Gastrocnemius medialis (tissue), 4 donors: Measurements from ENCODE around the gene CTNNA2. TPM values are rescaled to one million over a fixed set of nuclear protein-coding genes. Genes with fewer than 3 reads are reported as not detected.

Experiments used
- ATAC-seq, 2 donors: fragments of 150-250 bp; one replicate each; pipeline ENCODE4 v1.9.1; 2016
- DNase-seq, 2 donors: peaks; one replicate each; pipeline ENCODE4 v3.0.0-alpha.2; 2019
- H3K27ac ChIP-seq, 4 donors: fragments of 200-600 bp; sonication (generic); 1 replicate in 1 of 4; 2 replicates in 3 of 4; pipeline ENCODE4 v1.5.1; 2016 to 2018; ENCODE audit warnings: mild to moderate bottlenecking in 2 of 4, moderate library complexity in 1 of 4
- H3K27me3 ChIP-seq, 3 donors: fragments of 200-600 bp; sonication (generic) in 2 of 3; 1 replicate in 1 of 3; 2 replicates in 2 of 3; pipeline versions ENCODE4 v1.5.1 to v1.6.0; 2016 to 2019; ENCODE audit warnings: mild to moderate bottlenecking in 1 of 3, moderate library complexity in 1 of 3
- H3K36me3 ChIP-seq, 2 donors: fragments of 200-600 bp; sonication (generic) in 1 of 2; one replicate each; pipeline ENCODE4 v1.5.1; 2017 to 2018
- H3K4me1 ChIP-seq, 2 donors: fragments of 200-600 bp; sonication (generic) in 1 of 2; one replicate each; pipeline ENCODE4 v1.5.1; 2016 to 2017; ENCODE audit warnings: mild to moderate bottlenecking in 2 of 2
- H3K4me3 ChIP-seq, 4 donors: fragments of 200-600 bp; sonication (generic) in 3 of 4; 1 replicate in 1 of 4; 2 replicates in 3 of 4; pipeline ENCODE4 v1.5.1; 2016 to 2019; ENCODE audit warnings: mild to moderate bottlenecking in 2 of 4
- H3K9me3 ChIP-seq, 3 donors: fragments of 200-600 bp; sonication (generic) in 2 of 3; 1 replicate in 1 of 3; 2 replicates in 2 of 3; pipeline ENCODE4 v1.5.1; 2016 to 2019
- POLR2A ChIP-seq, 2 donors: fragments of 450-650 bp; IDR thresholded peaks; one replicate each; pipeline ENCODE4 v1.6.1; 2017; ENCODE audit warnings: antibody characterized with exemption in 2 of 2, mild to moderate bottlenecking in 2 of 2, moderate library complexity in 2 of 2
- in situ Hi-C, 4 donors: fragments of 200-750 bp; cut with MboI; loops; one replicate each; pipeline versions ENCODE4 v1.15.0 to v1.8.0; 2017; ENCODE audit warnings: low sequenced_read_pairs in 4 of 4
- intact Hi-C: fragments of 100-400 bp; cut with DNase I; formaldehyde crosslinking; loops from one replicate; pipeline ENCODE4 v1.15.1; 2023; ENCODE audit warnings: low total_unique reads
- total RNA-seq, 4 donors: library from RNA; depleted of rRNA; stranded (reverse); fragments of >200 nt; gene quantifications; one replicate each; pipeline versions ENCODE4 v1.1.0 to v1.2.3, GENCODE V29; 2016
- TF ChIP-seq, protein P1 (sequence below), 5 experiments: fragments of 450-650 bp in 3 of 5; fragments of 200-600 bp in 2 of 5; sonication (generic) in 2 of 5; IDR thresholded peaks in 4 of 5; conservative IDR thresholded peaks in 1 of 5; 1 replicate in 4 of 5; 2 replicates in 1 of 5; pipeline ENCODE4 v1.5.1; 2016 to 2019; ENCODE audit warnings: antibody characterized with exemption in 5 of 5, mild to moderate bottlenecking in 3 of 5, moderate library complexity in 3 of 5

The CTNNA2 gene
- total RNA-seq, 4 donors from 2014 or later: not detected

DNA sequence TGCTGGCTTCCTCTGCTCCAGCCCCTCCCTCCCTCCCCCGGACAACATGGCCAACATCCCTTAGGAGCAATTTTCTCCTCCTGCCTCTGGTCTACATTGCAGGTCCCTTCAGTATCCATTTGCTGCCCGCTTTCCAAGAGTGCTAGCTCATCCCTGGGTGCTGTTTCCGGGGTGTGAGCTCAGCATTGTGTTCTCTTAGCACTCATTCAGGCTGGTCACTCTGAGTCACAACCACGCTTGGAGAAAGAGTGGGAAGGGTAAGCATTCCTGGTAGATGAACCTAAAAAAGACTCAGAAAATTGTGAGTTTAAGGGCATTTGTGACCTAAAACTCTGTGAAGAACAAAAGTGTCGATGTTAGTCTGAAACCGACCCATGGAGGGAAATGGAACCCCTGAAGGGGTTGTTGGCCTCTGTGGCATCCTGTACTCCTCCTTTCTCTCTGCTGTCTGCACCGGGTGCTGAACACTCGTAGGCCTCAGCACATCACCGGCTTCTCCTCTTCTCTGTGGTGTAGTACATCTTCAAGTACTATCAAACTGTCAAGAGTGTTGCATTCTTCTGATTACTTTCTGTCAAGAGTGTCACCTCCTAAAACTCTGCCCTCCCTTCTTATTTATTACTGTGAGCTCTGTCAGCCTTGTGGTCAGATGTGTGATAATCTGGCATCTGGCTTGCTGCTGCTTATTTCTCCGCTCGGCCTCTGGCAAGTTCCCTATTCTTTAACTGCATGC is 73.0 kb downstream of the CTNNA2 start:
- H3K4me1 ChIP-seq: no peaks in the 10 kb centered on the region
- in situ Hi-C loops: no loop called here

DNA sequence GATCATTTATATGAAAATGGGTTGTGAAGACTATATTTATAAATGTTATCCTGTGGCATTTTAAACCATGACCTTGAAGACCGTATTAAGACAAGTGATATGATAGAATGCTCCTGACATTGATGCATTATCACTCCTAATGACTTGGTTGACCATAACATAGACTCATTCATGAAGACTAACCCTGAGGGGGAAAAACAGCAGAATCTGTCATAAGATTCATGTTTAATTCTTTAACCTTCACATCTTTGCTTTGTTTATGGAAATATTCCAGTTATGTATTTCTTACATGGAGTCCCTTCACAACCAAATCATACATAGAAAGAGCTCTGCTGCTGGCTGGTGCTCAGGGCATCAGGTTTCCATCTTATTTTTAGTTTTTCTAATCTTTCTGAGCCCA is 78.4 kb downstream of the CTNNA2 start:
- TF ChIP-seq POLR2A (IDR thresholded peaks at IDR 0.05): no peak
- TF ChIP-seq, protein P1, sequence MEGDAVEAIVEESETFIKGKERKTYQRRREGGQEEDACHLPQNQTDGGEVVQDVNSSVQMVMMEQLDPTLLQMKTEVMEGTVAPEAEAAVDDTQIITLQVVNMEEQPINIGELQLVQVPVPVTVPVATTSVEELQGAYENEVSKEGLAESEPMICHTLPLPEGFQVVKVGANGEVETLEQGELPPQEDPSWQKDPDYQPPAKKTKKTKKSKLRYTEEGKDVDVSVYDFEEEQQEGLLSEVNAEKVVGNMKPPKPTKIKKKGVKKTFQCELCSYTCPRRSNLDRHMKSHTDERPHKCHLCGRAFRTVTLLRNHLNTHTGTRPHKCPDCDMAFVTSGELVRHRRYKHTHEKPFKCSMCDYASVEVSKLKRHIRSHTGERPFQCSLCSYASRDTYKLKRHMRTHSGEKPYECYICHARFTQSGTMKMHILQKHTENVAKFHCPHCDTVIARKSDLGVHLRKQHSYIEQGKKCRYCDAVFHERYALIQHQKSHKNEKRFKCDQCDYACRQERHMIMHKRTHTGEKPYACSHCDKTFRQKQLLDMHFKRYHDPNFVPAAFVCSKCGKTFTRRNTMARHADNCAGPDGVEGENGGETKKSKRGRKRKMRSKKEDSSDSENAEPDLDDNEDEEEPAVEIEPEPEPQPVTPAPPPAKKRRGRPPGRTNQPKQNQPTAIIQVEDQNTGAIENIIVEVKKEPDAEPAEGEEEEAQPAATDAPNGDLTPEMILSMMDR (IDR thresholded peaks at IDR 0.05 in 4 of 5, conservative IDR thresholded peaks at IDR 0.05 in 1 of 5): no peak
- Histone ChIP-seq H3K4me3 (no peak overlapping the region), H3K36me3 (no peaks in the 10 kb centered on the region), H3K4me1 (no peaks in the 10 kb centered on the region), H3K27ac (no peak overlapping the region), H3K9me3 (no peaks in the 10 kb centered on the region), H3K27me3 (no peaks in the 10 kb centered on the region)
- DNase-seq (no peak), ATAC-seq (no peak)
- intact Hi-C loops (no loop called here), in situ Hi-C loops (no loop called here)

More for the DNA sequence above, 73.0 kb downstream of the CTNNA2 start:
- Histone ChIP-seq H3K36me3 (no peaks in the 10 kb centered on the region), H3K27ac (no peak overlapping the region), H3K4me3 (no peak overlapping the region), H3K9me3 (no peaks in the 10 kb centered on the region), H3K27me3 (no peaks in the 10 kb centered on the region)
- DNase-seq: no peak
- no peak for ATAC-seq
- no peak for TF ChIP-seq POLR2A (IDR thresholded peaks at IDR 0.05)
- TF ChIP-seq, protein P1 (IDR thresholded peaks at IDR 0.05 in 4 of 5, conservative IDR thresholded peaks at IDR 0.05 in 1 of 5): no peak
- intact Hi-C loops: no loop called here

DNA sequence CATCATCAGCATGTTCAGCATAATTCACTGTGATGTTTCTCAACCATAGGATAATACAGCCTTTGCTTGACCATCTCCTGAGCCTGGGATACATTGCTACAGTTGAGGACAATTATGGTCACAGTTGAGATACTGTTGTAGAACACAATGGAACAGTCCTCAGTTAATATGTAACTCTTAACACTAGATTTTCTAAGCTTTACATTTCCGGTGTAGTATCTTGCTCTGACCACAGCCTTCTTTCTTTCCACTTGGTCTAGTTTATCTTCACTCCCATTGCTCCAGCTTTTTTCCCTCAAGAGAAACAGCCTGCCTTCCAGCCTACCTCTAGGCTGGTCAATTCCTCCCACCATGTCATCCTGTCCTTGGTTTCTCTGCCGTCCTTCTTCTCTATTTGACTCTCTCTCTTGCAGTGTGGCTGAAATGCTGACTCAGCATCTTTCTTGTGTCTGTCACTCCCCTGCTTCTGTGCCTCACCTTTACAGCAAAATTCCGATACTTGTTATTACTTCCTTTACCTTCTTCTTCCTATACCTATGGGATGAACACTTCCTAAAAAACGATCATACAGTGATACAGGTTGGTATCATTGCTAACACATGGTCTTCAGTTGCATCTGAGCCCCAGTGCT is 80.5 kb downstream of the CTNNA2 start:
- in situ Hi-C loops (no loop called here), intact Hi-C loops (no loop called here)
- no peak overlapping the region for H3K4me3 ChIP-seq
- no peaks in the 10 kb centered on the region for H3K9me3 ChIP-seq
- TF ChIP-seq, protein P1 (IDR thresholded peaks at IDR 0.05 in 4 of 5, conservative IDR thresholded peaks at IDR 0.05 in 1 of 5): no peak
- no peak for TF ChIP-seq POLR2A (IDR thresholded peaks at IDR 0.05)
- ATAC-seq: no peak
- no peaks in the 10 kb centered on the region for H3K27me3 ChIP-seq
- H3K36me3 ChIP-seq: no peaks in the 10 kb centered on the region
- H3K27ac ChIP-seq: no peak overlapping the region
- no peak for DNase-seq
- H3K4me1 ChIP-seq: no peaks in the 10 kb centered on the region

DNA sequence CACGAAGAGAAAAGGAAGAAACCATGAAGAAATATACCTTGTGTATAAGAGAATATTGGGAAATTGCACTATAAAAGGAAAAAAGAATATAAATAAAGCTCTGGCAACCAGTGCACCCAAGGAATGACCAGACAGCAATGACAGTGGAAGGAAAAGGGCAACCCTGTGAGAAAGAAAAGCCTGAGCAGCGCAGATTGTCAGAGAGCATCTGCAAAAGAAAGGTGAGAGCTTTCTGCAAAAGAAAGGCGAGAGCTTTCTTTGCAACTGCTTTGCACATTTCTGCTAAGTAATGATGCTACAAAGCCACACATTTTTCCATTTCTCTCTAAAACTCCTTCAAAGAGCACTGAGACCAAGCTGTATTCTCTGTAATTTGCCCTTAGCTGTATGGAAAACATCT is 83.6 kb downstream of the CTNNA2 start:
- ATAC-seq (no peak), DNase-seq (no peak)
- Histone ChIP-seq H3K36me3 (no peaks in the 10 kb centered on the region), H3K9me3 (no peaks in the 10 kb centered on the region), H3K27ac (no peak overlapping the region), H3K4me1 (no peaks in the 10 kb centered on the region), H3K4me3 (no peak overlapping the region), H3K27me3 (no peaks in the 10 kb centered on the region)
- no peak for TF ChIP-seq POLR2A (IDR thresholded peaks at IDR 0.05)
- TF ChIP-seq, protein P1 (IDR thresholded peaks at IDR 0.05 in 4 of 5, conservative IDR thresholded peaks at IDR 0.05 in 1 of 5): no peak
- in situ Hi-C loops (no loop called here), intact Hi-C loops (no loop called here)
